ENCODE results near the gene UBXN4.

DNA sequence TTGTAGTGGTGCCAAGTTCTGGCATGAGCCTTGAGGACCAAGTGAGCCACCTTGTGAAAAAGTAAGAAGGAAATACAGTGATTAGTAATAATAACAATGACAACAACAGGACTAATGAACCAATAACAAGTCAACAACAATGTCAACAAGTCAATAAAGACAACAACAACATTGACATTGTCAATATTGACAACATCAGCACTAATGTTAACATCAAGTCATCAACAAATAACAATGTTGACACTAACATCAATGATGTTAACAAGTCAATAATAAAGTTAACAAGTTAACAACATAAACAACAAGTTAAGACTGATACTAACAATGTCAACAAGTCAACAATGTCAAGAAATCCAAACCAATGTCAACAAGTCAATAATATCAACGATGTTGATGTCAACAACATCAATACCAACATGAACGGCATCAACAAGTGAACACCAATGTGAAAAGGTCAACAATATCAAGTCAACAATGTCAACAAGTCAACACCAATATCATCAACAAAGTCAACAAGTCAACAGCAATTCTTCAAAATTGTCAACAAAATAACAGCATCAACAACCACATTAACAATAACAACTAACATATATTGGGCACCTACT lies 71.4 kb downstream of the UBXN4 start:
- TF ChIP-seq, protein P1, sequence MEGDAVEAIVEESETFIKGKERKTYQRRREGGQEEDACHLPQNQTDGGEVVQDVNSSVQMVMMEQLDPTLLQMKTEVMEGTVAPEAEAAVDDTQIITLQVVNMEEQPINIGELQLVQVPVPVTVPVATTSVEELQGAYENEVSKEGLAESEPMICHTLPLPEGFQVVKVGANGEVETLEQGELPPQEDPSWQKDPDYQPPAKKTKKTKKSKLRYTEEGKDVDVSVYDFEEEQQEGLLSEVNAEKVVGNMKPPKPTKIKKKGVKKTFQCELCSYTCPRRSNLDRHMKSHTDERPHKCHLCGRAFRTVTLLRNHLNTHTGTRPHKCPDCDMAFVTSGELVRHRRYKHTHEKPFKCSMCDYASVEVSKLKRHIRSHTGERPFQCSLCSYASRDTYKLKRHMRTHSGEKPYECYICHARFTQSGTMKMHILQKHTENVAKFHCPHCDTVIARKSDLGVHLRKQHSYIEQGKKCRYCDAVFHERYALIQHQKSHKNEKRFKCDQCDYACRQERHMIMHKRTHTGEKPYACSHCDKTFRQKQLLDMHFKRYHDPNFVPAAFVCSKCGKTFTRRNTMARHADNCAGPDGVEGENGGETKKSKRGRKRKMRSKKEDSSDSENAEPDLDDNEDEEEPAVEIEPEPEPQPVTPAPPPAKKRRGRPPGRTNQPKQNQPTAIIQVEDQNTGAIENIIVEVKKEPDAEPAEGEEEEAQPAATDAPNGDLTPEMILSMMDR (IDR thresholded peaks at IDR 0.05; ENCODE audit: low read length): no peak
- no peak for TF ChIP-seq EZH2 (IDR thresholded peaks at IDR 0.05; ENCODE audit: borderline replicate concordance, low read length)

All from OCI-LY1 (cell line).